PC-9 (cell line): ENCODE measurements around the gene C2CD3.

Experiments used
- EZH2 ChIP-seq: fragments of 200-600 bp; sonication (generic); IDR thresholded peaks from 2 replicates; pipeline ENCODE4 v1.8.0; 2017; ENCODE audit warnings: antibody characterized with exemption, low read depth
- TF ChIP-seq, protein P1 (sequence below): fragments of 200-600 bp; sonication (generic); conservative IDR thresholded peaks from 2 replicates; pipeline ENCODE4 v1.6.1; 2017; ENCODE audit warnings: mixed run types, antibody characterized with exemption, mild to moderate bottlenecking, moderate library complexity

DNA sequence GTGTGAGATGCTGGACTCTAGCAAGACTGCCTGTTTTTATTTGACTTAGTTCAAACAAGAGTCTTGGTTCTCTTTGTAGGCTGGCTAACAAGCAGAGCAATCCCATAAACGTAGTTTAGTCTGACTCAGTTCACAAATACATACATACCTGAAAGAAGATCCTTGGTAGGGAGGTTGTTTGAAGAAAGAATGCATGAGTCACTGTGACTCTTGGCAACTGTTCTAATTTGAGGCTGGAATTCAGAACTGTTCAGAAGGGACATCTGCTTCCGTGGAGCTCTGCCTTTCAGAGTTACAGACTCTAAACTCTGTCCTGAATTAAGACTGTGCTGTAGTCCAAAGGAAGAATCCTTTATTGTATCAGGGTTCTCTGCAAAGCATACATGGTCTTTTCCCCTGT lies 32.2 kb downstream of the C2CD3 start:
- TF ChIP-seq, protein P1, sequence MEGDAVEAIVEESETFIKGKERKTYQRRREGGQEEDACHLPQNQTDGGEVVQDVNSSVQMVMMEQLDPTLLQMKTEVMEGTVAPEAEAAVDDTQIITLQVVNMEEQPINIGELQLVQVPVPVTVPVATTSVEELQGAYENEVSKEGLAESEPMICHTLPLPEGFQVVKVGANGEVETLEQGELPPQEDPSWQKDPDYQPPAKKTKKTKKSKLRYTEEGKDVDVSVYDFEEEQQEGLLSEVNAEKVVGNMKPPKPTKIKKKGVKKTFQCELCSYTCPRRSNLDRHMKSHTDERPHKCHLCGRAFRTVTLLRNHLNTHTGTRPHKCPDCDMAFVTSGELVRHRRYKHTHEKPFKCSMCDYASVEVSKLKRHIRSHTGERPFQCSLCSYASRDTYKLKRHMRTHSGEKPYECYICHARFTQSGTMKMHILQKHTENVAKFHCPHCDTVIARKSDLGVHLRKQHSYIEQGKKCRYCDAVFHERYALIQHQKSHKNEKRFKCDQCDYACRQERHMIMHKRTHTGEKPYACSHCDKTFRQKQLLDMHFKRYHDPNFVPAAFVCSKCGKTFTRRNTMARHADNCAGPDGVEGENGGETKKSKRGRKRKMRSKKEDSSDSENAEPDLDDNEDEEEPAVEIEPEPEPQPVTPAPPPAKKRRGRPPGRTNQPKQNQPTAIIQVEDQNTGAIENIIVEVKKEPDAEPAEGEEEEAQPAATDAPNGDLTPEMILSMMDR: no peak
- TF ChIP-seq EZH2: no peak
